Measurements from ENCODE around the gene MVB12B. TPM values are rescaled to one million over a fixed set of nuclear protein-coding genes. Genes with fewer than 3 reads are reported as not detected.

The MVB12B gene
- total RNA-seq, 1 donor from 2014 or later: 13.1 TPM

GRCh38 chr9:126489581-126490213 is 163.1 kb downstream of the MVB12B start:
- DNase-seq (ENCODE audit: low spot score): no peak
- H3K4me1 Mint-ChIP-seq (ENCODE audit: low read depth): no peaks in the 10 kb centered on the region
- H3K9me3 Mint-ChIP-seq (ENCODE audit: low read depth): no peaks in the 10 kb centered on the region
- peaks cover 2% of the 10 kb centered on the region for H3K36me3 Mint-ChIP-seq (ENCODE audit: low read depth)
- H3K4me3 Mint-ChIP-seq (ENCODE audit: unreplicated experiment): no peak overlapping the region
- no peaks in the 10 kb centered on the region for H3K27me3 Mint-ChIP-seq (ENCODE audit: low read depth)
- TF ChIP-seq CTCF (IDR thresholded peaks at IDR 0.05): no peak
- H3K27ac Mint-ChIP-seq (ENCODE audit: unreplicated experiment): no peak overlapping the region

- TF ChIP-seq CTCF (IDR thresholded peaks at IDR 0.05): no peak
- H3K4me1 Mint-ChIP-seq (ENCODE audit: low read depth): no peaks in the 10 kb centered on the region
- H3K9me3 Mint-ChIP-seq (ENCODE audit: low read depth): no peaks in the 10 kb centered on the region
- H3K4me3 Mint-ChIP-seq (ENCODE audit: unreplicated experiment): no peak overlapping the region
- H3K36me3 Mint-ChIP-seq (ENCODE audit: low read depth): peaks cover 2% of the 10 kb centered on the region
- H3K27ac Mint-ChIP-seq (ENCODE audit: unreplicated experiment): no peak overlapping the region
- DNase-seq (ENCODE audit: low spot score): no peak
- H3K27me3 Mint-ChIP-seq (ENCODE audit: low read depth): no peaks in the 10 kb centered on the region
Measured at GRCh38 chr9:126490214-126490631, 163.6 kb downstream of the MVB12B start.

- Mint-ChIP-seq H3K9me3 (ENCODE audit: low read depth) (no peaks in the 10 kb centered on the region), H3K27me3 (ENCODE audit: low read depth) (no peaks in the 10 kb centered on the region), H3K27ac (ENCODE audit: unreplicated experiment) (no peak overlapping the region), H3K4me1 (ENCODE audit: low read depth) (no peaks in the 10 kb centered on the region), H3K4me3 (ENCODE audit: unreplicated experiment) (no peak overlapping the region), H3K36me3 (ENCODE audit: low read depth) (peaks cover 2% of the 10 kb centered on the region)
- DNase-seq (ENCODE audit: low spot score): peak; percentile 2
- peak; percentile 96 for TF ChIP-seq CTCF (IDR thresholded peaks at IDR 0.05)
Measured at GRCh38 chr9:126490871-126491567, 164.4 kb downstream of the MVB12B start.

- Mint-ChIP-seq H3K27me3 (ENCODE audit: low read depth) (no peaks in the 10 kb centered on the region), H3K36me3 (ENCODE audit: low read depth) (peaks cover 2% of the 10 kb centered on the region), H3K4me1 (ENCODE audit: low read depth) (no peaks in the 10 kb centered on the region), H3K4me3 (ENCODE audit: unreplicated experiment) (no peak overlapping the region), H3K9me3 (ENCODE audit: low read depth) (no peaks in the 10 kb centered on the region), H3K27ac (ENCODE audit: unreplicated experiment) (no peak overlapping the region)
- TF ChIP-seq CTCF (IDR thresholded peaks at IDR 0.05): peak; percentile 46
- DNase-seq (ENCODE audit: low spot score): no peak
Measured at GRCh38 chr9:126491568-126491879, 164.9 kb downstream of the MVB12B start.

GRCh38 chr9:126491949-126492348 is 165.3 kb downstream of the MVB12B start:
- peak; percentile 37 for DNase-seq (ENCODE audit: low spot score)
- no peak overlapping the region for H3K27ac Mint-ChIP-seq (ENCODE audit: unreplicated experiment)
- peaks cover 2% of the 10 kb centered on the region for H3K36me3 Mint-ChIP-seq (ENCODE audit: low read depth)
- H3K27me3 Mint-ChIP-seq (ENCODE audit: low read depth): no peaks in the 10 kb centered on the region
- H3K9me3 Mint-ChIP-seq (ENCODE audit: low read depth): no peaks in the 10 kb centered on the region
- no peak for TF ChIP-seq CTCF (IDR thresholded peaks at IDR 0.05)
- H3K4me3 Mint-ChIP-seq (ENCODE audit: unreplicated experiment): no peak overlapping the region
- no peaks in the 10 kb centered on the region for H3K4me1 Mint-ChIP-seq (ENCODE audit: low read depth)
